BJ (cell line): ENCODE results near the gene FIBP. TPM values are rescaled to one million over a fixed set of nuclear protein-coding genes. Genes with fewer than 3 reads are reported as not detected.

ENCODE experiments used
- CTCF ChIA-PET: fragments of 350-600 bp; formaldehyde crosslinking; extraction: SDS; loops from one replicate; lab custom pipeline; 2021; ENCODE audit warnings: antibody characterized with exemption, inconsistent platforms; lab: Yijun Ruan, JAX
- POLR2A ChIA-PET: fragments of 300-600 bp; sonication (Branson Sonifier 250); formaldehyde crosslinking; extraction: SDS; loops from one replicate; lab custom pipeline; 2021; ENCODE audit warnings: antibody characterized with exemption; lab: Charles Lee
- DNase-seq: peaks from one replicate; pipeline ENCODE4 v3.0.0-alpha.2; 2011; ENCODE audit warnings: low read depth
- H3K27me3 ChIP-seq: 2 replicates; pipeline ENCODE4 v1.6.0; 2011; ENCODE audit warnings: low read length; ENCODE audit not compliant: control insufficient read depth, insufficient read depth
- H3K36me3 ChIP-seq: 2 replicates; pipeline ENCODE4 v1.5.1; 2011; ENCODE audit warnings: low read length; ENCODE audit not compliant: control insufficient read depth, insufficient read depth
- H3K4me3 ChIP-seq: 2 replicates; pipeline ENCODE4 v1.5.1; 2011; ENCODE audit warnings: low read depth, mild to moderate bottlenecking, control low read depth, low read length
- CTCF ChIP-seq: IDR thresholded peaks from 2 replicates; pipeline ENCODE4 v1.5.1; 2011; ENCODE audit warnings: low read depth, mild to moderate bottlenecking, control low read depth, inconsistent platforms, low read length, moderate library complexity; ENCODE audit not compliant: insufficient read depth
- polyA plus RNA-seq: library from polyadenylated mRNA; depleted of rRNA; stranded (reverse); fragments of >200 nt; gene quantifications from 2 replicates; pipeline ENCODE4 v1.2.3, GENCODE V29; 2011

FIBP gene
- polyA plus RNA-seq, 1 experiment: 199 TPM

- H3K27me3 ChIP-seq: no peaks in the 10 kb centered on the region
- CTCF ChIA-PET: interaction anchor here (1.1 kb wide), 1 partner anchor 21 kb away, joined by 3 read pairs; no protein-coding TSS in a partner anchor
- no peak for TF ChIP-seq CTCF
- no peak for DNase-seq
- H3K4me3 ChIP-seq: no peak overlapping the region
- H3K36me3 ChIP-seq: no peaks in the 10 kb centered on the region
- POLR2A ChIA-PET: no interaction called here
These were observed 19.6 kb upstream of the FIBP start for GRCh38 chr11:65907878-65908277.

- ChIA-PET POLR2A (no interaction called here), CTCF (interaction anchor here (1.1 to 1.4 kb wide), 3 partner anchors 18 to 138 kb away, joined by 3 to 6 read pairs (median 3); partner anchors contain the start of gene FIBP)
- no peaks in the 10 kb centered on the region for H3K36me3 ChIP-seq
- TF ChIP-seq CTCF: no peak
- DNase-seq: no peak
- no peaks in the 10 kb centered on the region for H3K27me3 ChIP-seq
- H3K4me3 ChIP-seq: no peak overlapping the region
These were observed 18.3 kb upstream of the FIBP start for GRCh38 chr11:65906602-65907001.

GRCh38 chr11:65903715-65904114 lies 15.4 kb upstream of the FIBP start:
- TF ChIP-seq CTCF: no peak
- DNase-seq: no peak
- ChIA-PET CTCF (interaction anchor here (0.6 to 11.3 kb wide), 2 partner anchors 11 to 17 kb away, joined by 3 to 130 read pairs; partner anchors contain the start of genes CCDC85B and FIBP), POLR2A (interaction anchor here (0.5 to 2.2 kb wide), 2 partner anchors 12 to 13 kb away, joined by 3 to 5 read pairs; no protein-coding TSS in a partner anchor)
- H3K4me3 ChIP-seq: no peak overlapping the region
- H3K36me3 ChIP-seq: no peaks in the 10 kb centered on the region
- H3K27me3 ChIP-seq: no peaks in the 10 kb centered on the region

GRCh38 chr11:65903068-65903481 lies 14.8 kb upstream of the FIBP start:
- no peak for TF ChIP-seq CTCF
- DNase-seq: peak; percentile 68
- Histone ChIP-seq H3K27me3 (no peaks in the 10 kb centered on the region), H3K36me3 (no peaks in the 10 kb centered on the region), H3K4me3 (no peak overlapping the region)
- ChIA-PET POLR2A (interaction anchor here (2.2 kb wide), 1 partner anchor 12 kb away, joined by 5 read pairs; no protein-coding TSS in a partner anchor), CTCF (interaction anchor here (0.6 to 11.3 kb wide), 4 partner anchors 10 to 16 kb away, joined by 3 to 130 read pairs (median 3); partner anchors contain the start of genes CCDC85B and FIBP)

GRCh38 chr11:65900899-65901180 lies 12.6 kb upstream of the FIBP start:
- peaks cover 2% of the 10 kb centered on the region; the same call in 1 of the 2 replicates for H3K36me3 ChIP-seq
- DNase-seq: no peak
- no peaks in the 10 kb centered on the region for H3K27me3 ChIP-seq
- CTCF ChIA-PET: interaction anchor here (0.8 to 11.3 kb wide), 4 partner anchors 11 to 189 kb away, joined by 3 to 130 read pairs (median 6); partner anchors contain the start of genes CCDC85B, FIBP and KAT5
- peak overlapping the region; percentile 86; the same call in 1 of the 2 replicates for H3K4me3 ChIP-seq
- POLR2A ChIA-PET: interaction anchor here (0.5 to 1.8 kb wide), 7 partner anchors 11 to 402 kb away, joined by 3 to 19 read pairs (median 3); partner anchors contain the start of genes CCDC85B and MALAT1
- TF ChIP-seq CTCF: no peak
